ENCODE measurements around the gene ERN2. TPM values are rescaled to one million over a fixed set of nuclear protein-coding genes. Genes with fewer than 3 reads are reported as not detected.
A peak's percentile ranks its signal among the peaks of the same experiment; 100 is the strongest.

Gene ERN2
- total and polyA plus RNA-seq, 9 of the 15 experiments (the other 6 are each of a cell fraction or from before 2014, with no cell fraction given) = 0.07 to 1.5 (median 0.51) TPM; not detected in 3

DNA sequence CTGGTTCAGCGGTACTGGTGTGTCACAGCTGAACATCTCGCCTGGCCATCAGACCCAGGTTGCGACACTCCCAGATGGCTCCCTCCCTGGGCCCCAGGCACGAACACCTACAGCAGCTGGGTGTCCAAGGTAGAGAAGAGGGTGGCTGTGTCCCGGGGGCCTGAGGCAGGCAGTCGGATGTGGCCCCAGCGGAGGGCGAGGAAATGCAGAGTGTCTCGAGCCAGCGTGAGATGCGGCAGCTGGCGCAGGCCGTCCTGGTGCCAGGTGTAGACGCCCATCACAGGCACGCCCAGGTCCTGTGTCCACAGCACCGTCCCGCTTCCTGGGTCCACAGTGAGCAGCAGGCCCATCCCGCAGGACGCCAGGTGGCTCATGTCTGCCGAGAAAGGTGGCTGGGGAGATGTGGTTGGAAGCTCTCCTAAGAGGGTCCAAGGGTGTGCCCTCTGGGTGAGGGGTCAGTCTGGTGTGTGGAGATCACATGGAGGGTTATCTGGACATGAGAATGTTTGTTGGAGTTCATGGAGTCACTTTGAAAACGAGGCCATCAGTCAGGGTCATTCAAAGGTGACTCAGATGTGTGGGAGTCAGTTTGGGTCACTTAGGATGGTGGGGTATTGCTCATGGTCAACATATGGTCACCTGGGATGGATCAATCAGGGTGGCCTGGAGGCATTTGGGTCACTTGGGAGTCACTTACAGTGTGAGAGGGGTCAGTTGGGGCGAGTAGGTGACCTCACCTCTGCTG lies 8.1 kb downstream of the ERN2 start:
- TF ChIP-seq, protein P1, sequence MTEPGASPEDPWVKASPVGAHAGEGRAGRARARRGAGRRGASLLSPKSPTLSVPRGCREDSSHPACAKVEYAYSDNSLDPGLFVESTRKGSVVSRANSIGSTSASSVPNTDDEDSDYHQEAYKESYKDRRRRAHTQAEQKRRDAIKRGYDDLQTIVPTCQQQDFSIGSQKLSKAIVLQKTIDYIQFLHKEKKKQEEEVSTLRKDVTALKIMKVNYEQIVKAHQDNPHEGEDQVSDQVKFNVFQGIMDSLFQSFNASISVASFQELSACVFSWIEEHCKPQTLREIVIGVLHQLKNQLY (CRISPR knock-in tag; conservative IDR thresholded peaks at IDR 0.05) = no peak
- TF ChIP-seq EP400 (IDR thresholded peaks at IDR 0.05) (no peak), ZNF695 (CRISPR knock-in tag; IDR thresholded peaks at IDR 0.05) (no peak), OTX1 (CRISPR knock-in tag; IDR thresholded peaks at IDR 0.05) (no peak), BCOR (IDR thresholded peaks at IDR 0.05) (no peak), KDM1A (IDR thresholded peaks at IDR 0.05) (peak in 1 of 2 experiments; percentile 32; a peak in 1 of 4 replicates), XRCC3 (IDR thresholded peaks at IDR 0.05) (no peak), STAT6 (CRISPR knock-in tag; IDR thresholded peaks at IDR 0.05) (no peak), TCF7 (IDR thresholded peaks at IDR 0.05; ENCODE audit: borderline replicate concordance) (no peak), USF1 (CRISPR knock-in tag; IDR thresholded peaks at IDR 0.05) (0 out of 2 replicates have a peak, but pooled peaks have one; percentile 26), CBFA2T3 (IDR thresholded peaks at IDR 0.05) (peak; percentile 29; the same call in 1 of the 2 replicates), HNRNPUL1 (IDR thresholded peaks at IDR 0.05; ENCODE audit: low read length) (no peak), CEBPB (tag; IDR thresholded peaks at IDR 0.05) (peak; percentile 78)
- TF ChIP-seq, protein P2, sequence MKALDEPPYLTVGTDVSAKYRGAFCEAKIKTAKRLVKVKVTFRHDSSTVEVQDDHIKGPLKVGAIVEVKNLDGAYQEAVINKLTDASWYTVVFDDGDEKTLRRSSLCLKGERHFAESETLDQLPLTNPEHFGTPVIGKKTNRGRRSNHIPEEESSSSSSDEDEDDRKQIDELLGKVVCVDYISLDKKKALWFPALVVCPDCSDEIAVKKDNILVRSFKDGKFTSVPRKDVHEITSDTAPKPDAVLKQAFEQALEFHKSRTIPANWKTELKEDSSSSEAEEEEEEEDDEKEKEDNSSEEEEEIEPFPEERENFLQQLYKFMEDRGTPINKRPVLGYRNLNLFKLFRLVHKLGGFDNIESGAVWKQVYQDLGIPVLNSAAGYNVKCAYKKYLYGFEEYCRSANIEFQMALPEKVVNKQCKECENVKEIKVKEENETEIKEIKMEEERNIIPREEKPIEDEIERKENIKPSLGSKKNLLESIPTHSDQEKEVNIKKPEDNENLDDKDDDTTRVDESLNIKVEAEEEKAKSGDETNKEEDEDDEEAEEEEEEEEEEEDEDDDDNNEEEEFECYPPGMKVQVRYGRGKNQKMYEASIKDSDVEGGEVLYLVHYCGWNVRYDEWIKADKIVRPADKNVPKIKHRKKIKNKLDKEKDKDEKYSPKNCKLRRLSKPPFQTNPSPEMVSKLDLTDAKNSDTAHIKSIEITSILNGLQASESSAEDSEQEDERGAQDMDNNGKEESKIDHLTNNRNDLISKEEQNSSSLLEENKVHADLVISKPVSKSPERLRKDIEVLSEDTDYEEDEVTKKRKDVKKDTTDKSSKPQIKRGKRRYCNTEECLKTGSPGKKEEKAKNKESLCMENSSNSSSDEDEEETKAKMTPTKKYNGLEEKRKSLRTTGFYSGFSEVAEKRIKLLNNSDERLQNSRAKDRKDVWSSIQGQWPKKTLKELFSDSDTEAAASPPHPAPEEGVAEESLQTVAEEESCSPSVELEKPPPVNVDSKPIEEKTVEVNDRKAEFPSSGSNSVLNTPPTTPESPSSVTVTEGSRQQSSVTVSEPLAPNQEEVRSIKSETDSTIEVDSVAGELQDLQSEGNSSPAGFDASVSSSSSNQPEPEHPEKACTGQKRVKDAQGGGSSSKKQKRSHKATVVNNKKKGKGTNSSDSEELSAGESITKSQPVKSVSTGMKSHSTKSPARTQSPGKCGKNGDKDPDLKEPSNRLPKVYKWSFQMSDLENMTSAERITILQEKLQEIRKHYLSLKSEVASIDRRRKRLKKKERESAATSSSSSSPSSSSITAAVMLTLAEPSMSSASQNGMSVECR (CRISPR knock-in tag; IDR thresholded peaks at IDR 0.05) = 0 out of 2 replicates have a peak, but pooled peaks have one; percentile 34
- 45% methylated on average over 18 of the region's 22 CpGs for WGBS (ENCODE audit: insufficient coverage, low coverage, missing lambda C conversion rate)
- DNase-seq (ENCODE audit: extremely low read depth in 1 of 4, low spot score in 3 of 4) (peak in 1 of 4 experiments; percentile 22), ATAC-seq (no peak), FAIRE-seq (no peak)
- Histone ChIP-seq H3K4me1 (replicated peaks in 1 of 2; ENCODE audit: control insufficient read depth in 2 of 2, insufficient read depth in 2 of 2, low read length in 2 of 2) (peaks cover 9 to 13% of the 10 kb centered on the region in 2 experiments; a peak in 4 of 5 replicates), H3K4me3 (no peak overlapping the region), H3K79me2 (ENCODE audit: control insufficient read depth, insufficient read depth, low read length) (no peaks in the 10 kb centered on the region), H3K27ac (ENCODE audit: extremely low read depth, low read depth, low read length) (no peak overlapping the region), H3K9me1 (ENCODE audit: control insufficient read depth, insufficient read depth, low read length) (no peaks in the 10 kb centered on the region), H3K36me3 (ENCODE audit: control insufficient read depth, insufficient read depth, low read length) (no peaks in the 10 kb centered on the region), H3K27me3 (ENCODE audit: control insufficient read depth in 2 of 2, insufficient read depth in 2 of 2, low read length in 2 of 2) (no peaks in the 10 kb centered on the region), H4K20me1 (replicated peaks; ENCODE audit: control insufficient read depth, insufficient read depth, low read length) (no peaks in the 10 kb centered on the region), H2AFZ (ENCODE audit: low read depth, low read length) (peak overlapping the region; percentile 28; the same call in 1 of the 2 replicates), H3K4me2 (ENCODE audit: insufficient read depth, low read length) (no peak overlapping the region; the same call in 1 of the 2 replicates), H3K9me3 (replicated peaks; ENCODE audit: control insufficient read depth, insufficient read depth, low read depth, low read length) (peaks cover 3% of the 10 kb centered on the region), H3K9ac (ENCODE audit: insufficient read depth in 1 of 2, low read depth in 2 of 2, low read length in 2 of 2) (peak overlapping the region in 1 of 2 experiments; percentile 37; a peak in 1 of 4 replicates)
- in situ Hi-C loops (cut with MboI) = no loop called here
- ChIA-PET POLR2A (interaction anchor here (0.6 kb wide), 1 partner anchor 108 kb away, joined by 3 read pairs; no protein-coding TSS in a partner anchor), CTCF (ENCODE audit: low intra/inter-chr PET ratio) (no interaction called here)
- BruUV-seq (replicated peaks) = no TSS peak
- intact Hi-C loops (cut with micrococcal nuclease) = no loop called here
